ENCODE measurements around the gene SHKBP1.

DNA sequence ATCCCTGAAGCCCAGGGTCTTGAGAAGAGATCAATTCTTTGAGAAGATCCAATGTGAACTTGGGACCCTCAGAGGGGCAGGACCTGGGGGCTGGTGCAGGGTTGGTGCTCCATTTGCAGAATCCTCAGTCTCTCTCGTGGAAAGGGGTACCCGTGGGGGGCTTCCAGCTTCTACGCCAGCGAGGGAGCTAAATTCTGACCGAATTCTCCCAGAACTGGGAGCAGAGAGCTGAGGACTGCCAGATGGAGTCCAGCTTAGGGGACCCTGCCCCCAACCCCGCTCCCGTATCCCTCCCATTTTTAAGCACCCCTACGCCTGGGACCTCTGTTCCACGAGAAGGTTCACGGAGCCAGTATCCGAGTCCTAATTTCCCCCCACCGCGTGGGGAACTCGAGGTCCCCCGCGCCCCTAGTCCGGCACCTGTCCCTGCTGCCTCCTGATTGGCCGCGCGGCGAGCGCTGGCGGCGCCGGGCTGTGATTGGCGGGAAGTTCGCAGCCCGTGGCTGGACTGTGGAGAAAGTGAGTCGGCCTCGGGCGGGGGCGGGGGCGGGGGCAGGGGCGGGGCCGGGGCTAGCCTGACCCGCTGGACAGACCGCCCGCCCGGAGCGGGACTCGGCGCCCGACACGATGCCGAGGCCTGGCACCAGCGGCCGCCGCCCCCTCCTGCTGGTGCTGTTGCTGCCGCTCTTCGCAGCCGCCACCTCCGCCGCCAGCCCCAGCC, 20.1 kb downstream of the SHKBP1 start:
- TF ChIP-seq, protein P1, sequence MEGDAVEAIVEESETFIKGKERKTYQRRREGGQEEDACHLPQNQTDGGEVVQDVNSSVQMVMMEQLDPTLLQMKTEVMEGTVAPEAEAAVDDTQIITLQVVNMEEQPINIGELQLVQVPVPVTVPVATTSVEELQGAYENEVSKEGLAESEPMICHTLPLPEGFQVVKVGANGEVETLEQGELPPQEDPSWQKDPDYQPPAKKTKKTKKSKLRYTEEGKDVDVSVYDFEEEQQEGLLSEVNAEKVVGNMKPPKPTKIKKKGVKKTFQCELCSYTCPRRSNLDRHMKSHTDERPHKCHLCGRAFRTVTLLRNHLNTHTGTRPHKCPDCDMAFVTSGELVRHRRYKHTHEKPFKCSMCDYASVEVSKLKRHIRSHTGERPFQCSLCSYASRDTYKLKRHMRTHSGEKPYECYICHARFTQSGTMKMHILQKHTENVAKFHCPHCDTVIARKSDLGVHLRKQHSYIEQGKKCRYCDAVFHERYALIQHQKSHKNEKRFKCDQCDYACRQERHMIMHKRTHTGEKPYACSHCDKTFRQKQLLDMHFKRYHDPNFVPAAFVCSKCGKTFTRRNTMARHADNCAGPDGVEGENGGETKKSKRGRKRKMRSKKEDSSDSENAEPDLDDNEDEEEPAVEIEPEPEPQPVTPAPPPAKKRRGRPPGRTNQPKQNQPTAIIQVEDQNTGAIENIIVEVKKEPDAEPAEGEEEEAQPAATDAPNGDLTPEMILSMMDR (IDR thresholded peaks at IDR 0.05): no peak
- TF ChIP-seq POLR2A (IDR thresholded peaks at IDR 0.05): no peak

All from testis (tissue), 2 donors.